Non-pigmented ciliary epithelial cell (primary cell): ENCODE measurements around the gene VIPAS39.
A peak's percentile ranks its signal among the peaks of the same experiment; 100 is the strongest.
"Not testable (repeated sequence)": the region's sequence is repeated elsewhere in the genome, so short reads cannot be mapped to it uniquely, and the experiment has no call there.

Source experiments
- DNase-seq: peaks from one replicate; pipeline ENCODE4 v3.0.0-alpha.2; 2010; ENCODE audit warnings: low read depth

The VIPAS39 gene

GRCh38 chr14:77470224-77470870 is 12.9 kb upstream of the VIPAS39 start:
- DNase-seq, result no peak

- DNase-seq, result no peak
Measured at GRCh38 chr14:77469539-77469938, 12.1 kb upstream of the VIPAS39 start.

- no peak for DNase-seq
Measured at GRCh38 chr14:77469067-77469505, 11.7 kb upstream of the VIPAS39 start.

- DNase-seq, result no peak
Measured at GRCh38 chr14:77467801-77468200, 10.4 kb upstream of the VIPAS39 start.

GRCh38 chr14:77459072-77459723 is 1.8 kb upstream of the VIPAS39 start:
- peak; percentile 48 for DNase-seq

GRCh38 chr14:77458249-77458950 is 999 bp upstream of the VIPAS39 start:
- DNase-seq, result no peak

- no peak for DNase-seq
Measured at GRCh38 chr14:77457115-77457521, 283 bp downstream of the VIPAS39 start.

GRCh38 chr14:77455966-77456640 is 1.3 kb downstream of the VIPAS39 start:
- DNase-seq, result no peak

GRCh38 chr14:77442196-77442595 is 15.2 kb downstream of the VIPAS39 start:
- no peak for DNase-seq

GRCh38 chr14:77439861-77440260 is 17.5 kb downstream of the VIPAS39 start:
- no peak for DNase-seq

GRCh38 chr14:77438596-77438995 is 18.8 kb downstream of the VIPAS39 start:
- DNase-seq, result no peak

GRCh38 chr14:77436042-77436441 is 21.4 kb downstream of the VIPAS39 start:
- no peak for DNase-seq

GRCh38 chr14:77426396-77426795 is 31.0 kb downstream of the VIPAS39 start:
- no peak for DNase-seq

GRCh38 chr14:77424862-77425261 is 32.5 kb downstream of the VIPAS39 start:
- DNase-seq, result no peak

GRCh38 chr14:77423423-77423822 is 34.0 kb downstream of the VIPAS39 start, which contains the start of gene NOXRED1:
Gene NOXRED1, minus strand, starts transcription at chr14:77423523. Its CDS starts 634 bp downstream, at chr14:77422889.
- no peak for DNase-seq

GRCh38 chr14:77421201-77421600 is 36.2 kb downstream of the VIPAS39 start:
- DNase-seq, result no peak

GRCh38 chr14:77416836-77417235 is 40.6 kb downstream of the VIPAS39 start:
- DNase-seq, result no peak

- not testable (repeated sequence) for DNase-seq
Measured at GRCh38 chr14:77416098-77416497, 41.3 kb downstream of the VIPAS39 start.

GRCh38 chr14:77415403-77416030 is 41.9 kb downstream of the VIPAS39 start:
- not testable (repeated sequence) for DNase-seq

GRCh38 chr14:77409131-77409533 is 48.3 kb downstream of the VIPAS39 start:
- DNase-seq, result no peak

GRCh38 chr14:77407158-77407557 is 50.2 kb downstream of the VIPAS39 start:
- no peak for DNase-seq

- DNase-seq, result no peak
Measured at GRCh38 chr14:77406718-77407117, 50.7 kb downstream of the VIPAS39 start.
